Measurements from ENCODE around the gene DMRT1. TPM values are rescaled to one million over a fixed set of nuclear protein-coding genes. Genes with fewer than 3 reads are reported as not detected.

Gene DMRT1
- total RNA-seq, 1 experiment from 2014 or later: not detected

DNA sequence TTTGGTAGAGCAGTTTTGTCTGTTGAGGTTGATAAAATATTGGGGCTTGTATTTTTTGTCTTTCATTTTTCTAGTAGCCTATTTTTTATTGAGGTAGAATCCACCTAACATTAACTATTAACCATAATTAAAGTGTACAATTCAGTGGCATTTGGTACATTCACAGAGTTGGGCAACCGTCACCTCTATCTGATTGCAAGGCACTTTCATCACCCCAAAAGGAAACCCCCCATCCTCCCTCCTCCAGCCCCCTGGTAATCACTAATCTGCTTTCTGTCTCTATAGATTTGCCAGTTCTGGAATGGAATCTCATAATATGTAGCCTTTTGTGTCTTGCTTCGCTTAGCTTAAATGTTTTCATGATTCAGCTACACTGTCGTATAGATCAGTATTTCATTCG, 79.4 kb downstream of the DMRT1 start (continued):
- TF ChIP-seq, protein P1, sequence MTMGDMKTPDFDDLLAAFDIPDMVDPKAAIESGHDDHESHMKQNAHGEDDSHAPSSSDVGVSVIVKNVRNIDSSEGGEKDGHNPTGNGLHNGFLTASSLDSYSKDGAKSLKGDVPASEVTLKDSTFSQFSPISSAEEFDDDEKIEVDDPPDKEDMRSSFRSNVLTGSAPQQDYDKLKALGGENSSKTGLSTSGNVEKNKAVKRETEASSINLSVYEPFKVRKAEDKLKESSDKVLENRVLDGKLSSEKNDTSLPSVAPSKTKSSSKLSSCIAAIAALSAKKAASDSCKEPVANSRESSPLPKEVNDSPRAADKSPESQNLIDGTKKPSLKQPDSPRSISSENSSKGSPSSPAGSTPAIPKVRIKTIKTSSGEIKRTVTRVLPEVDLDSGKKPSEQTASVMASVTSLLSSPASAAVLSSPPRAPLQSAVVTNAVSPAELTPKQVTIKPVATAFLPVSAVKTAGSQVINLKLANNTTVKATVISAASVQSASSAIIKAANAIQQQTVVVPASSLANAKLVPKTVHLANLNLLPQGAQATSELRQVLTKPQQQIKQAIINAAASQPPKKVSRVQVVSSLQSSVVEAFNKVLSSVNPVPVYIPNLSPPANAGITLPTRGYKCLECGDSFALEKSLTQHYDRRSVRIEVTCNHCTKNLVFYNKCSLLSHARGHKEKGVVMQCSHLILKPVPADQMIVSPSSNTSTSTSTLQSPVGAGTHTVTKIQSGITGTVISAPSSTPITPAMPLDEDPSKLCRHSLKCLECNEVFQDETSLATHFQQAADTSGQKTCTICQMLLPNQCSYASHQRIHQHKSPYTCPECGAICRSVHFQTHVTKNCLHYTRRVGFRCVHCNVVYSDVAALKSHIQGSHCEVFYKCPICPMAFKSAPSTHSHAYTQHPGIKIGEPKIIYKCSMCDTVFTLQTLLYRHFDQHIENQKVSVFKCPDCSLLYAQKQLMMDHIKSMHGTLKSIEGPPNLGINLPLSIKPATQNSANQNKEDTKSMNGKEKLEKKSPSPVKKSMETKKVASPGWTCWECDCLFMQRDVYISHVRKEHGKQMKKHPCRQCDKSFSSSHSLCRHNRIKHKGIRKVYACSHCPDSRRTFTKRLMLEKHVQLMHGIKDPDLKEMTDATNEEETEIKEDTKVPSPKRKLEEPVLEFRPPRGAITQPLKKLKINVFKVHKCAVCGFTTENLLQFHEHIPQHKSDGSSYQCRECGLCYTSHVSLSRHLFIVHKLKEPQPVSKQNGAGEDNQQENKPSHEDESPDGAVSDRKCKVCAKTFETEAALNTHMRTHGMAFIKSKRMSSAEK (CRISPR knock-in tag; IDR thresholded peaks at IDR 0.05; ENCODE audit: borderline replicate concordance): no peak

DNA sequence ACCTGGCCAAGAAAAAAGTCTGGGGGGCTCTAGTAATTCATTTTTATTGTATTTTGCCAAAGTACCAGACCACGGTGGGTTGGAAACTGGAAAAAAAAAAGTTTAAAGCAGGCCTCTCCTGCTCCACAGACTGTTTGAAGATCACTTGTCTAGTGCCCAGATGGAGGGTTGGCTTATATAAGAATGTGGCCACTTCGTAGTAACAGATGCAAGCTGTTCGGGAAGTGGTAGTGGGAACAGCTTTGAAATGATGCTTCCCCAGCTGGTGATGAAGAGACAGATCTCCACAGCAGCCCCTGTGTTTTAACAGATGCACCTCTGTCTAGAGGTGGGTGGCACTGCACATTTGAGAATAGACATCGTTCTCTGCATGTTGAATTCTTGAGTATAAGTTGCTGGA, 80.7 kb downstream of the DMRT1 start:
- CTCF ChIA-PET: no interaction called here
- DNase-seq (ENCODE audit: low spot score) (no peak), ATAC-seq (no peak)
- H3K4me3 Mint-ChIP-seq: no peak overlapping the region
- no peaks in the 10 kb centered on the region for H3K4me1 Mint-ChIP-seq
- no peak for TF ChIP-seq CREM (CRISPR knock-in tag; IDR thresholded peaks at IDR 0.05)
- no peak for TF ChIP-seq ZNF671 (CRISPR knock-in tag; IDR thresholded peaks at IDR 0.05)
- TF ChIP-seq, protein P2, sequence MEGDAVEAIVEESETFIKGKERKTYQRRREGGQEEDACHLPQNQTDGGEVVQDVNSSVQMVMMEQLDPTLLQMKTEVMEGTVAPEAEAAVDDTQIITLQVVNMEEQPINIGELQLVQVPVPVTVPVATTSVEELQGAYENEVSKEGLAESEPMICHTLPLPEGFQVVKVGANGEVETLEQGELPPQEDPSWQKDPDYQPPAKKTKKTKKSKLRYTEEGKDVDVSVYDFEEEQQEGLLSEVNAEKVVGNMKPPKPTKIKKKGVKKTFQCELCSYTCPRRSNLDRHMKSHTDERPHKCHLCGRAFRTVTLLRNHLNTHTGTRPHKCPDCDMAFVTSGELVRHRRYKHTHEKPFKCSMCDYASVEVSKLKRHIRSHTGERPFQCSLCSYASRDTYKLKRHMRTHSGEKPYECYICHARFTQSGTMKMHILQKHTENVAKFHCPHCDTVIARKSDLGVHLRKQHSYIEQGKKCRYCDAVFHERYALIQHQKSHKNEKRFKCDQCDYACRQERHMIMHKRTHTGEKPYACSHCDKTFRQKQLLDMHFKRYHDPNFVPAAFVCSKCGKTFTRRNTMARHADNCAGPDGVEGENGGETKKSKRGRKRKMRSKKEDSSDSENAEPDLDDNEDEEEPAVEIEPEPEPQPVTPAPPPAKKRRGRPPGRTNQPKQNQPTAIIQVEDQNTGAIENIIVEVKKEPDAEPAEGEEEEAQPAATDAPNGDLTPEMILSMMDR (IDR thresholded peaks at IDR 0.05): no peak
- TF ChIP-seq ZNF317 (CRISPR knock-in tag; IDR thresholded peaks at IDR 0.05; ENCODE audit: borderline replicate concordance, low read depth): no peak
- no peak for TF ChIP-seq ETV6 (CRISPR knock-in tag; IDR thresholded peaks at IDR 0.05)
- TF ChIP-seq TEAD1 (CRISPR knock-in tag; IDR thresholded peaks at IDR 0.05): no peak
- TF ChIP-seq, protein P3, sequence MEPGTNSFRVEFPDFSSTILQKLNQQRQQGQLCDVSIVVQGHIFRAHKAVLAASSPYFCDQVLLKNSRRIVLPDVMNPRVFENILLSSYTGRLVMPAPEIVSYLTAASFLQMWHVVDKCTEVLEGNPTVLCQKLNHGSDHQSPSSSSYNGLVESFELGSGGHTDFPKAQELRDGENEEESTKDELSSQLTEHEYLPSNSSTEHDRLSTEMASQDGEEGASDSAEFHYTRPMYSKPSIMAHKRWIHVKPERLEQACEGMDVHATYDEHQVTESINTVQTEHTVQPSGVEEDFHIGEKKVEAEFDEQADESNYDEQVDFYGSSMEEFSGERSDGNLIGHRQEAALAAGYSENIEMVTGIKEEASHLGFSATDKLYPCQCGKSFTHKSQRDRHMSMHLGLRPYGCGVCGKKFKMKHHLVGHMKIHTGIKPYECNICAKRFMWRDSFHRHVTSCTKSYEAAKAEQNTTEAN (CRISPR knock-in tag; IDR thresholded peaks at IDR 0.05): no peak
- TF ChIP-seq, protein P4, sequence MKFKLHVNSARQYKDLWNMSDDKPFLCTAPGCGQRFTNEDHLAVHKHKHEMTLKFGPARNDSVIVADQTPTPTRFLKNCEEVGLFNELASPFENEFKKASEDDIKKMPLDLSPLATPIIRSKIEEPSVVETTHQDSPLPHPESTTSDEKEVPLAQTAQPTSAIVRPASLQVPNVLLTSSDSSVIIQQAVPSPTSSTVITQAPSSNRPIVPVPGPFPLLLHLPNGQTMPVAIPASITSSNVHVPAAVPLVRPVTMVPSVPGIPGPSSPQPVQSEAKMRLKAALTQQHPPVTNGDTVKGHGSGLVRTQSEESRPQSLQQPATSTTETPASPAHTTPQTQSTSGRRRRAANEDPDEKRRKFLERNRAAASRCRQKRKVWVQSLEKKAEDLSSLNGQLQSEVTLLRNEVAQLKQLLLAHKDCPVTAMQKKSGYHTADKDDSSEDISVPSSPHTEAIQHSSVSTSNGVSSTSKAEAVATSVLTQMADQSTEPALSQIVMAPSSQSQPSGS (CRISPR knock-in tag; IDR thresholded peaks at IDR 0.05; ENCODE audit: borderline replicate concordance, low read depth): no peak
- TF ChIP-seq, protein P5, sequence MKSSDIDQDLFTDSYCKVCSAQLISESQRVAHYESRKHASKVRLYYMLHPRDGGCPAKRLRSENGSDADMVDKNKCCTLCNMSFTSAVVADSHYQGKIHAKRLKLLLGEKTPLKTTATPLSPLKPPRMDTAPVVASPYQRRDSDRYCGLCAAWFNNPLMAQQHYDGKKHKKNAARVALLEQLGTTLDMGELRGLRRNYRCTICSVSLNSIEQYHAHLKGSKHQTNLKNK (CRISPR knock-in tag; IDR thresholded peaks at IDR 0.05): no peak
- TF ChIP-seq, protein P6, sequence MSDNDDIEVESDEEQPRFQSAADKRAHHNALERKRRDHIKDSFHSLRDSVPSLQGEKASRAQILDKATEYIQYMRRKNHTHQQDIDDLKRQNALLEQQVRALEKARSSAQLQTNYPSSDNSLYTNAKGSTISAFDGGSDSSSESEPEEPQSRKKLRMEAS (CRISPR knock-in tag; IDR thresholded peaks at IDR 0.05): no peak
- no peak overlapping the region for H3K27ac Mint-ChIP-seq
- H3K27me3 Mint-ChIP-seq (ENCODE audit: low read depth): no peaks in the 10 kb centered on the region; the same call in 1 of the 2 replicates
- POLR2A ChIA-PET: no interaction called here
- H3K36me3 Mint-ChIP-seq: no peaks in the 10 kb centered on the region
- no peaks in the 10 kb centered on the region for H3K9me3 Mint-ChIP-seq

DNA sequence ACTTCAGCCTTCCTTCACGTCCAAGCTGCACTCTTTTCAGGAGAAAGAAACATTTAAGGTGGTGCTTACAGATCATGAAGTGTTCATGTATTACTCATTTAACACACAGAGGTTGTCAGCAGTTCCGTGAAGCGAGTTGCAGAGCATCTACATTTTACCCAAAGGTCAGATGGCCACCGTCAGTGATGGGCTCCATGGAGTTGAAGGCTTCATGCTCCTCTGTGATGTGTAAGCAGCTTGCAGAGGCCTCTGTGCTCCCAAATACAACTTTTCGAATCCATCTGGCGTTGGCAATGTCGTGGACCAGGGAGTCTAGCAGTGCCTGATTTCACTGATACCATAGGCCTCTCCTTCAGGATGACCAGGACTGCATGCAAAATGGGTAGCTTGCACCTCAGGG, 81.2 kb downstream of the DMRT1 start:
- Mint-ChIP-seq H3K4me3 (no peak overlapping the region), H3K27ac (no peak overlapping the region), H3K36me3 (no peaks in the 10 kb centered on the region), H3K9me3 (no peaks in the 10 kb centered on the region), H3K4me1 (no peaks in the 10 kb centered on the region), H3K27me3 (ENCODE audit: low read depth) (no peaks in the 10 kb centered on the region)
- ATAC-seq: no peak
- DNase-seq (ENCODE audit: low spot score): no peak
- POLR2A ChIA-PET: no interaction called here
- CTCF ChIA-PET: interaction anchor here (1.2 to 1.3 kb wide), 2 partner anchors 8 to 87 kb away, joined by 3 read pairs; no protein-coding TSS in a partner anchor
- TF ChIP-seq, protein P7, sequence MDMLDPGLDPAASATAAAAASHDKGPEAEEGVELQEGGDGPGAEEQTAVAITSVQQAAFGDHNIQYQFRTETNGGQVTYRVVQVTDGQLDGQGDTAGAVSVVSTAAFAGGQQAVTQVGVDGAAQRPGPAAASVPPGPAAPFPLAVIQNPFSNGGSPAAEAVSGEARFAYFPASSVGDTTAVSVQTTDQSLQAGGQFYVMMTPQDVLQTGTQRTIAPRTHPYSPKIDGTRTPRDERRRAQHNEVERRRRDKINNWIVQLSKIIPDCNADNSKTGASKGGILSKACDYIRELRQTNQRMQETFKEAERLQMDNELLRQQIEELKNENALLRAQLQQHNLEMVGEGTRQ (CRISPR knock-in tag; IDR thresholded peaks at IDR 0.05): no peak
